Stimulated activated CD4-positive, alpha-beta T cell treated with anti-CD3 and anti-CD28 coated beads, Interleukin-15, amount 100 ng/mL, for 1 hour (primary cell): Measurements from ENCODE around the gene CCNYL1.

ENCODE experiments used
- DNase-seq, 2 donors: peaks; one replicate each; pipeline ENCODE4 v3.0.0-alpha.2; 2020; ENCODE audit warnings: low read depth in 1 of 2, low spot score in 1 of 2

The CCNYL1 gene

GRCh38 chr2:207787800-207788199 lies 76.4 kb downstream of the CCNYL1 start:
- DNase-seq, result no peak

GRCh38 chr2:207790898-207791297 lies 79.5 kb downstream of the CCNYL1 start:
- DNase-seq, result no peak

GRCh38 chr2:207791579-207792243 lies 80.3 kb downstream of the CCNYL1 start:
- DNase-seq, result no peak

- no peak for DNase-seq
Measured at GRCh38 chr2:207792244-207792785, 80.9 kb downstream of the CCNYL1 start.

- DNase-seq, result no peak
Measured at GRCh38 chr2:207796585-207797350, 85.3 kb downstream of the CCNYL1 start.

- no peak for DNase-seq
Measured at GRCh38 chr2:207801259-207801658, 89.8 kb downstream of the CCNYL1 start.

- DNase-seq, result no peak
Measured at GRCh38 chr2:207802650-207803049, 91.2 kb downstream of the CCNYL1 start.
